Left colon (tissue), 2 donors: Measurements from ENCODE around the gene SSU72. TPM values are rescaled to one million over a fixed set of nuclear protein-coding genes. Genes with fewer than 3 reads are reported as not detected.

Experiments
- ATAC-seq: fragments of 200-7000 bp; cut with Tn5 transposase; one replicate; pipeline ENCODE4 v1.9.1; 2020; ENCODE audit warnings: mild to moderate bottlenecking, moderate library complexity
- DNase-seq, 2 donors: peaks; one replicate each; pipeline ENCODE4 v3.0.0-alpha.2; 2020
- intact Hi-C, 2 donors: fragments of 100-400 bp; cut with DNase I in 1 of 2; cut with micrococcal nuclease in 1 of 2; formaldehyde crosslinking; loops; one replicate each; pipeline versions ENCODE4 v1.11.2 to v1.14.0; 2022; cut with DNase I, micrococcal nuclease
- total RNA-seq, 2 donors: library from RNA; stranded (reverse); fragmentation: NEBNext Ultra II Directional; extraction: Animal tissue kit (Norgen Biotek cat#: 25700); gene quantifications; one replicate each; pipeline ENCODE4 v1.2.1, GENCODE V29; 2021
- donor health status: DM: no; HTN: no; CAD: no.
- donor health status: DM: yes; HTN: yes; CAD: no.

The SSU72 gene
- total RNA-seq, 2 donors from 2014 or later: 118 to 130 TPM

DNA sequence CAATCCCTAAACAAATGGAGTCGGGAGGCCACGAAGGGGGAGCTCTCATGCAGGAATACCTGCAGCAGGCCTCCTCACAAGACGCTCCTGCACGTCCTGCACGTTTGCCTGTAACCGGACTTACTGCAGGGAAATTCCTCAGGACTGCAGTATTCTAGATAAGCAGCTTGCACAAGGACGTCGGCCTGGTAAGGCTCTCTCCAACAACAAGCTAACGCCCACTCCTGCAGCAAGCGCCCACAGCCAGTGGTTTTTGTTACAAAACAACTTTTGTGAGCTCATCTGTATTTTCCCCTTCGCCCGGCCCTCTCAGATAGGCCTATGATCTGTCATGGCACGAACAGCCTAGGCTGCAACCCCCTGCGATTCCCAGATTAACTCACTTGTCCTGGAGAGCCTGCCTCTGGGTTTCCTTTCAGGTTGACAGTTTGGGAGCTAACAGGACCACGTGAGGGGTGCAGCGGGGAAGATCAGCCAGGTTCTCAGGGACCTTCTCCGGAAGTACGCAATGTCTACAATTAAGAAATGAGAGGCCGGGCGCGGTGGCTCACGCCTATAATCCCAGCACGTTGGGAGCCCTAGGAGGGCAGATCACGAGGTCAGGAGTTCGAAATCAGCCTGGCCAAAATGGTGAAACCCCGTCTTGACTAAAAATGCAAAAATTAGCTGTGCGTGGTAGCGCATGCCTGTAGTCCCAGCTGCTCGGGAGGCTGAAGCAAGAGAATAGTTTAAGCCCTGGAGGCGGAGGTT, 39.7 kb upstream of the SSU72 start:
- peak; percentile 25 for ATAC-seq
- intact Hi-C loops: no loop called here
- DNase-seq: peak; percentile 24 to 66

DNA sequence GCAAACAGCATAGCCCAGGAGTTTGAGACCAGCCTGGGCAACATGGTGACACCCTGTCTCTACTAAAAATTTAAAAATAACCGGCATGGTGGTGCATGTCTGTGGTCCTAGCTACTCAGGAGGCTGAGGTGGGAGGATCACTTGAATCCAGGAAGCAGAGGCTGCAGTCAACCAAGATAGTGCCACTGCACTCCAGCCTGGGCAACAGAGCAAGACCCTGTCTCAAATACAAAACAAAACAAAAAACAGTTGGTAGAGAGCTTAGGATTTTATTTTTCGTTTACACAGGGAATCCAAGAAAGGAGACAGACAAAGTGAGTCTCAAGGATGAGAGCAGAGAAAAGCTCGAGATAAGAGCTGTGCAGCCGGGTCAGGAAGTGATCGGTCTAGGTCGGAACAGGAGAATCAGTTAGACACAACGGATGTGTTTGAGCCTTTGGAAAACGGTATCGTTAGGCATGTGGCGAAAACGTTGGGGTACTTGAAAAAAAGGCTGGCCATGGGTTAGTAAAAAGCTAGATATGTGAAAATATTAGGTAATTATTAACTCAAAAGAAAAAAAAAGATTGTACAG, 38.9 kb upstream of the SSU72 start:
- intact Hi-C loops: no loop called here
- no peak for ATAC-seq

DNA sequence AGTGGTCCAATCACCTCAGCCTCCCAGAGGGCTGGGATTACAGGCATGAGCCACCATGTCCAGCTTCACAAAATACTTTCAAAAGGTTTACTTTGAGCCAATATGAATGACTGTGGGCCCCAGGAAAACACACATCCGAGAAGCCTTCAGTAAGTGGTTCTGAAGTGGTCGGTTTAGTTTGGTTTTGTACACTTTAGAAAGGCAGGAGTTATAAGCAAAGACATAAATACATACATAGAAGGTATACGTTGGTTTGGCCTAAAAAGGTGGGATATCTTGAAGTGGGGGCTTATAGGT, 37.4 kb upstream of the SSU72 start:
- intact Hi-C loops: no loop called here
- ATAC-seq (no peak), DNase-seq (no peak)

More for the DNA sequence above, 38.9 kb upstream of the SSU72 start:
- no peak for DNase-seq

DNA sequence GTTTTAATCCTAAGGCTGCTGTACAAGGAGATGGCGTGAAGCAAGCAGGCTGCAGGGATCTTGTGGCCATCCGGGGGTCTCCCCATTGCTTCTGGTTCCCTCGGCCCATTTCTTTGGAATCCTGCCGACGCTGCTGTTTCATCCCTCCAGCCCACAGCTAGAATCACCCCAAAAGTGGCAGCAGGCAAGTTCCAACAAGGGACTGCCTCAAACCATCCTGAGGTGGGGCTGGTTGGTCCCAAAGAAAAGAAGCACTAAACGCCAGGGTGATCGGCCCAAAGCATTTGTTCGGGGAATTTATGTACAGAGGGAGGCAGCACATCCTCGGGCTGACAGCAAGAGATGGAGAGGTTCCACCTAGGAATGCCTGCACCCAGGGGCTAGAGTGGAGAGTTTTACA, 36.1 kb upstream of the SSU72 start:
- intact Hi-C loops: no loop called here
- ATAC-seq (no peak), DNase-seq (no peak)

DNA sequence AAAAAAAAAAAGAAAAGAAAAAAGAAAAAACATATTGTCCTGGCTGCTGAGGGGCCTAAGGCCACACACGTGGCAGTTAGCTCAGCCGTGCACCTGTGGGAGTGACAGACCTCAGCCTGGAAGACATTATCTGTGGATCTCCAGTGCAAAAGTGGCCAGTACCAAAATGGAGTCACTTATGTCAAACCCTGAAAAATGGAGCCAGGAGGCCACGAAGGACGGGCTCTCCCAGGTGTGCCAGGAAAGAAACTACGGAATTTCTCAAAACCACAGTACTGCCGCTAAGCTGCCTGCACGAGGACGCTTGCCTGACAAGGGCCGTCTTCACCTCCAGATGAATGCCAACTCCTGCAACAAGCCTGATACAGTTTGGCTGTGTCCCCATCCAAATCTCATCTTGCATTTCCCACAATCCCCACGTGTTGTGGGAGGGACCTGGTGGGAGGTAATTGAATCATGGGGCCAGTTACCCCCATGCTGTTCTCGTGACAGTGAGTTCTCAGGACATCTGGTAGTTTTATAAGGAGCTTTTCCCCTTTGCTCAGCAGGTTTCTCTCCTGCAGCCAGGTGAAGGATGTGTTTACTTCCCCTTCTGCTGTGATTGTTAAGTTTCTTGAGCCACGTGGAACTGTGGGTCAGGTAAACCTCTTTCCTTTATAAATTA, 35.3 kb upstream of the SSU72 start:
- intact Hi-C loops: no loop called here
- no peak for DNase-seq
- ATAC-seq: no peak

DNA sequence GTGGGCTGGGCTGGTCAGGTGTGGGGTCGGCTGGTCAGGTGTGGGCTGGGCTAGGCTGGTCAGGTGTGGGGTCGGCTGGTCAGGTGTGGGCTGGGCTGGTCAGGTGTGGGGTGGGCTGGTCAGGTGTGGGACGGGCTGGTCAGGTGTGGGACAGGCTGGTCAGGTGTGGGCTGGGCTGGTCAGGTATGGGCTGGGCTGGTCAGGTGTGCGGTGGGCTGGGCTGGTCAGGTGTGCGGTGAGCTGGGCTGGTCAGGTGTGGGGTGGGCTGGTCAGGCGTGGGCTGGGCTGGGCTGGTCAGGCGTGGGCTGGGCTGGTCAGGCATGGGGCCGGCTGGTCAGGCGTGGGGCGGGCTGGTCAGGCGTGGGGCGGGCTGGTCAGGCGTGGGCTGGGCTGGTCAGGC, 31.6 kb upstream of the SSU72 start:
- no peak for DNase-seq
- no peak for ATAC-seq
- intact Hi-C loops: no loop called here

DNA sequence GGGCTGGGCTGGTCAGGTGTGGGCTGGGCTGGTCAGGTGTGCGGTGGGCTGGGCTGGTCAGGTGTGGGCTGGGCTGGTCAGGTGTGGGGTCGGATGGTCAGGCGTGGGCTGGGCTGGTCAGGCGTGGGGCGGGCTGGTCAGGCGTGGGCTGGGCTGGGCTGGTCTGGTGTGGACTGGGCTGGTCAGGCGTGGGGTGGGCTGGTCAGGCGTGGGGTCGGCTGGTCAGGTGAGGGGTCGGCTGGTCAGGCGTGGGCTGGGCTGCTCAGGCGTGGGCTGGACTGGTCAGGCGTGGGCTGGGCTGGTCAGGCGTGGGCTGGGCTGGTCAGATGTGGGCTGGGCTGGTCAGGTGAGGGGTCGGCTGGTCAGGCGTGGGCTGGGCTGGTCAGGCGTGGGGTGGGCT, 31.1 kb upstream of the SSU72 start:
- DNase-seq (no peak), ATAC-seq (no peak)
- intact Hi-C loops: no loop called here

DNA sequence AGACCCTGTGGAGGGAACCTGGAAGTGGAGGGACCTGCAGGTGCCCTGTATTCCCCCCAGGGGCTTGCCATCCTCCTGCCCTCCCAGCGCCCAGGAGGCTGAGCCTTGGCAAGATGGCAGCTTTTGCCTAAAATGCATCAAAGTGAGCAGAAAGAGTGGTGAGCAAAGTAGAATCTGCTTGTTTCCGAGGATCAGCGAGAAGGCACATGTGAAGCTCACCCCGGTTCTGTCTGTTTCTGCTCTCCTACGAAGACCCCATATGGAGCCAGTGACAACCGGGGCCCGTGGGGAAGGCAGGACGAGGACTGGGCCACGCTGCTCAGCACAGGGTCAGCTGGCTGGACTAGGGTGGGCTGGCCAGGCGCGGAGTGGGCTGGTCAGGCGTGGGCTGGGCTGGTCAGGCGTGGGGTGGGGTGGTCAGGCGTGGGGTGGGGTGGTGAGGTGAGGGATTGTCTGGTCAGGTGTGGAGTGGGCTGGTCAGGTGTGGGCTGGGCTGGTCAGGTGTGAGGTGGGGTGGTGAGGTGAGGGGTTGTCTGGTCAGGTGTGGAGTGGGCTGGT, 30.4 kb upstream of the SSU72 start:
- ATAC-seq: no peak
- intact Hi-C loops: no loop called here

DNA sequence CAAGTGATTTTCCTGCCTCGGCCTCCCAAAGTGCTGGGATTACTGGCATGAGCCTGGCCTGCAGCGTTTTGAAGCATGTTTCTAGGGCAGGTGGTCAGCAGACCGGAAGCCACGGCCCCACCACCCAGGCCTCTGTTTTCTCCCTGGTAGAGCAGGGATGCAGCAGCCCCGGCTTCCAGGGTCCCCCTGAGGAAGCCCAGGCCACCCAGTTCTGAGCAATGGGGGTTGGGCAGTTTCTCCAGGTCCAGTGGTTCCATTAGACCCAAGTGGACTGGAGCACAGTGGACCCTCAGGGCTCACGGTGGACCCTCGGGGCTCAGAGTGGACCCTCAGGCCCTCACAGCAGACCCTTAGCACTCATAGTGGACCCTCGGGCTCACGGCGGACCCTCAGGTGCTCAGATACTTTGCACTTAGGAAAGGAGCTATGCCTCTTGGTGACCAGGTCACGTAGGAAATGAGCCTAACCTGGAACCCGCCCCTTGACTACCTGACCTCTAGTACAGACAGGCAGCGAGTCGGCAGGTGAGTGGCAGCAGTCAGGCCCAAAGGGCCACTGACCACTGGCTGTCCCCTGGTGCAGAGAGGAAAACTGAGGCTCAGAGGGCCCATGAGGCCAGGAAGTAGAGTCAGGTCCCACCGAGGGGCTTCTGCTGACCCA, 29.8 kb upstream of the SSU72 start:
- DNase-seq (no peak), ATAC-seq (no peak)
- intact Hi-C loops: no loop called here

More for the DNA sequence above, 30.4 kb upstream of the SSU72 start:
- no peak for DNase-seq

DNA sequence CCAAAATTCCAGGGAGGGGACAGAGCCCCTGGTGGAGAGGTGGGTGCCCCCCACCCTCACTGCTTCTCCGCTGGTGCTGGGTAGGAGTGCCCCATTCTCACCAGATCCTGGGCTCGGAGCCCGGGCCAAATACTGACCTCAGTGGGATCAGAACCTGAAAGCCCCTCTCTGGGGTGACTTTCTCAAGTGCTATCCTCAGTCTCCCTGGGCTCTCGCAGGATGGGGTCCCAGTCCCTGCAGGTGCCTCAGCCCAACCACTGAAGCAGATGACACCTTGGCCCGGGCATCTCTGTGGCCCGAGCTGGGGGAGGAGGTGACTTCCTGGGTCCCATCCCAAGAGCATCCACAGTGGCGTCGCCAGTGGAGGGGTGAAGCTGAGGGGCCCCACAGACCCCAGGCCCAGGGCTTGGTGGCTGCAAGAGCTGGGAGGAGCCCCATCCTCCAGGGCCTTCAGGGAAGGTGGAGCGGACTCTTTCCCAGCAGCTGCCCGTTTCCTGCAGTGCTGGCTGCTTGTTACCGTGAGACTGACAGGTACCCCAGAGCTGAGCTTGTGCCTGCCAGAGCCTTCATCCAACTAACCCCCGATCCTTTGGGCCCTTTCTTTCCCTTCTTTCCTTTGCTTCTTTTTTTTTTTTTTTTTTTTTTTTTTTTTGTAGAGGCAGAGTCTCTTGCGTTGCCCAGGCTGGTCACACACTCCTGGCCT, 29.2 kb upstream of the SSU72 start:
- no peak for DNase-seq
- intact Hi-C loops: no loop called here
- no peak for ATAC-seq

DNA sequence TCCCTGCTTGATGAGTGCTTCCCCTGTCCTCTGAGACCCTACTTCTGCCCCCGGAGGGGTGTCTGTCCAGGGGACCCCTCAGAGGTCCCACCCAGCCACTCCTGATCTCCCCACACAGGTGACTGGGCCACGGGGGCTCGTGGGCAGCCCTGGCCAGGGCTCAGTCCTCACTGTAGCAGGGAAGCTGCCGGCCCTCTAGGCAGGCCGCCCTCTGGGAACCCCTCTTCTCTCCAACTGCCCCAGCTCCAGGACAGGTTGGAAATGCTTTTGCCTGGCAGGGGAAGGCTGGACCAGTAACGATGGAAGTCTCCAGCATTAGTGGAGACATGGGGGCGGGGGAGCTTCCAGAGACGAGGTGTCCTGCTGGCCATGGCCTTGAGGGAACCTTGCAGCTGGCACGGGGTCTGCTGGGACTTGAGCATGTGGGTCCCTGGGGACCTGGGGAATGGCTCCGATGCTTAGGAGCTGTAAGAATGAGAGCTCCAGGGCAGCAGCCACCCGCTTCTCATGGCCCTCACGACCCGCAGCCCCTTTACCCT, 28.4 kb upstream of the SSU72 start:
- ATAC-seq (no peak), DNase-seq (no peak)
- intact Hi-C loops: no loop called here

DNA sequence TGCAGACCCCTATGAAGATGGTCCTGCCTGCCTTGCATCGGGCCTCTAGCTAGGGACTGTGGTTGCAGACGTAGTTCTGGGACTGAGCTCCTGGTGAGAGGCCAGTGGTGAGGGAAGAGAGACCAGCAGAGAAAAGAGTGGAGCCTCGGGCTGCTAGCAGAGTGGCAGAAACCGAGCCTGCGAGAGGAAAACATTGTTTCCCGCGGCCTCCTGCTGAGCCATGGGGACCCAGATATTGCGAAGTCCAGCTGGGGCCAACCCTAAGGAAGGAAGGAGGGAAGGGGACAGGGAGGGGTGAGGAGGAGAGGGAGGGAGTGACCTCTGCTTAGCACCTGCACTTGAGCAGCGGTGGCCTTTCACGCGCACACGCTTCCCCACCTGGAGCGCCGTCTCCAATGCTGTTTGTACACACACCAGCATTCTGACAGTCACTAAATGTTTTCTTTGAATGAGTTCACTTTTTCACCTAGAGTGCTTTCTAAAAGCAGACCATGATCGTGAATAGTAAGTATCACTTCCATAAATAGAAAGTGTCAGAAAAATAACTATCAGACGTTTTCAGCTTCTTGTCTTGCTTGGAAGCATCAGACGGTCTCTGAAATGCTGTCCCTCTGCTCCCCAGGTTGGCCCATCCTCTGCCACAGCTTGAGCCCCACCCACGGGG, 27.8 kb upstream of the SSU72 start:
- DNase-seq: no peak
- ATAC-seq: no peak
- intact Hi-C loops: no loop called here

DNA sequence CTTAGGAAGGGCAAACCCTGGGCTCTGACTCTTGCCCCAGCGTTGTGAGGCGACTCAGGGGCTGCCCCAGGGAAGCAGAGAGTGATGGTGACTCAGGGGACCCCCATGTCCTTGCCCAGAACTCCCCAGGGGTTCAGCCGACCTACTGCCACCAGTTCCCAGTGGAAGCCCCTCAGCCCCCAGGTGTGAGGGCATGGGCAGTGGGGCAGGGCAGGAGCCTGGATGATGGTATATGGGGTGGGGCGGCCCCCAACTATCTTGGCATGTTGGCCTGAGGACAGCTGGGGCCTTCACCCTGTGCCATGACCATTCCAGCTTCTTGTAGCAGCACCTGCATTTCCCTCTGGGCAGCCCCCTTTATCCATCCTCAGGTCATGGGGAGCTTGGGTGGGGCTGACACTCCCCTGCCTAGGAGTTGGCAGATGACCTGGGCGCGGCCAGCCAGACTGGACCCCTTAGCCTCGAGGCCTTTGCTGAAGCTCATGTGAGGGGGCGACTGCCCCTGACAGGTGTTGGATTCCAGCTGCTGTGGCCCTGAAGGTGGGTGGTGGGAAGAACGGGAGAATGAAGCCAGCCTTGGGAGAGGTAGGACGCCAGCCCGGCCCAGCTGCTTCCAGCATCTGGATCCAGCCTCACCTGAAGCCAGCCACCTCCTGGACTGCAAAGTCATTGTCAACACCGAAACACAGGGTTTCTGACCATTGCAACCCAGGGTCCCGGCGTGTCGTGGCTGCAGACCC, 27.1 kb upstream of the SSU72 start:
- intact Hi-C loops: no loop called here
- ATAC-seq (no peak), DNase-seq (no peak)

DNA sequence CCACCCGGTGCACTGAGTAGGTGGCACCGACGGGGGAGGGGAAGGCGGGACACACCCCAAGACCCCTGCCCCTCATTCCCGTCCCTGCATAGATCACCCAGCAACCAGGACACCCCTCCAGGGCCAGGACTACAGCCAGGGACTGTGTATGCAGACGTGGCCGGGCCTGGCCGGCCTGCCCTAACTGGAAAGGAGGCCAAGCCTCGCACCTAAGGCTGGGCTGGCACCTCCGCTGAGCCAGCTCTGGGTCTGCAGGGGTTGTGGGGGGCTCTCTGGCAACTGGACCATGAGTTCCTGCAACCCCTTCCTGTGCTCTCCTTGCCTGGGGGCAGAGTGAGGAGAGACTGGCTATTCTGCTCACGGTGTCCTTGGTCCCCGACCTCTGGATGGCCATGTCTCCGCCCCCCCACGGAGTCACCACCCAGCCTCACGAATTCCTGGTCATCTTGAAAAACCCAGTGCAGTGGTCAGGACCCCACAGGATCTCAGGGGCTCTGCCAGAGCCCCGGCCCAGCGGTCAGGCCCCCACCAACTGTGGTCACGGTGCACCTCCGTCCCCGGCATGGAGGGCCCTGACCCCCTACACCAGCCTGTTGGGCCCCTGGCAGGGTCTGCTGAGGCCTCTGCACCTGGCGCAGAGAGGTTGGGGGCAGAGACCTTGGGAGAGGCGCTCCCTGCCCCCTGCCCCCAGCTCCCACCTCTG, 26.3 kb upstream of the SSU72 start:
- intact Hi-C loops: no loop called here
- DNase-seq (no peak), ATAC-seq (no peak)

DNA sequence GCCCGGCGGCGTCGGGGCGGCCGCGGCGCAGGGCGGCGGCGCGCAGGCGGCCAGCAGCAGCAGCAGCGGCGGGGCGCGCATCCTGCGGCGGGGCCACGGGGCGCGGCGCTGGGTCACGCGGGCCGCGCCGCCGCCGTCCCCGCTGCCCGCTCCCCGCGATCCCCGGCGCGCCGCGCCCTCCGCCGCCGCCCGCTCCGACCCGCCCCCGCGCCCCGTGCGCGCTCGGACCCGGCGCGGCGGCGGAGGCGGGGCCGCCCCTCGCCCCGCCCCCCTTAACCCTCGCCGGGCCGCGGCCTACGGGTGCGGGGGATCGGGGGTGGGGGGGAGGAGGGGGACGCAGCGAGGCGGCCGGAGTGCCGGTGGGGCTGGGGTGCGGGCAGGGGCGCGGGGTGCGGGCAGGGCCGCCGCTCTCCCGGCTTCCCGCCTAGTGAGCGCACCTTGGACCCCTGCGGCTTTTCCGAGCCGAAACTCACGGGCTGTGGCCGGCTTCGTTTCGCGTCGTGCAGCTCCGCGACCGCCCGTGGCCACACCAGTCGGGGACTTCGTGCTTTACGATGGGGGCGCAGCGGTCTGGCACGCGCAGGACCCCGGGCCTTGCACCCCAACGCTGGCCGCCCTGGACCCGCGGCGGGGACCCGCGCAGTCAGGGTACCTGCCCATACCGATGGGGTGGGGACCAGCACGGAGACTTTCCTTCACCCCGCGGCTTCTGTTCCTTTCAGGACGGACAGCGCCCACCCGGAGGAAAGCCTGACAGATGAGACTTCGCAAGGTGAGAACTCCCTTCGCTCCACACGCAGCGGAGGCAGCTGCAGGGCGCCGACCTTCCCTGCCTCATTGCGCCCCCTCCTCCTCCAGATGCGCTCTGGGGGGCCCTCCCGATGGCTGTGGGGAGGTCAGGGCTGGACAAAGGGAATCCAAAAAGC, 25.5 kb upstream of the SSU72 start, which contains the start of gene FNDC10:
Gene FNDC10 (minus strand): TSS at position 201 of the 926 bp plus-strand sequence. CDS start 120 bp downstream, at position 81.
- ATAC-seq: peak; percentile 36
- intact Hi-C loops: no loop called here
- no peak for DNase-seq
